HepG2 (cell line): ENCODE measurements around the gene IPP. TPM values are rescaled to one million over a fixed set of nuclear protein-coding genes. Genes with fewer than 3 reads are reported as not detected.

Experiments
- ERF ChIP-seq: IDR thresholded peaks from 2 replicates; pipeline ENCODE4 v1.6.1; 2018; ENCODE audit warnings: missing biosample characterization, missing genetic modification reagents
- KDM4B ChIP-seq: sonication (generic); formaldehyde crosslinking; IDR thresholded peaks from 2 replicates; pipeline ENCODE4 v1.4.0; 2020; ENCODE audit warnings: missing genetic modification reagents
- KLF12 ChIP-seq: sonication (generic); formaldehyde crosslinking; IDR thresholded peaks from 2 replicates; pipeline ENCODE4 v1.4.0; 2020; ENCODE audit warnings: missing genetic modification reagents, borderline replicate concordance
- MAFF ChIP-seq: IDR thresholded peaks from 2 replicates; pipeline ENCODE4 v1.6.1; 2011; ENCODE audit warnings: low read depth, low read length, improper control_type of control experiment
- MAFK ChIP-seq, 2 experiments: IDR thresholded peaks in 1 of 2; conservative IDR thresholded peaks in 1 of 2; 2 replicates each; pipeline ENCODE4 v1.6.1; 2011; ENCODE audit warnings: improper control_type of control experiment in 2 of 2, low read length in 2 of 2
- MXD4 ChIP-seq: IDR thresholded peaks from 2 replicates; pipeline ENCODE4 v1.6.1; 2016; ENCODE audit warnings: mild to moderate bottlenecking, missing biosample characterization, missing genetic modification reagents
- MXI1 ChIP-seq: IDR thresholded peaks from 3 replicates; pipeline ENCODE4 v1.6.1; 2012; ENCODE audit warnings: low read depth, low read length, inconsistent platforms, borderline replicate concordance
- NAIF1 ChIP-seq: sonication (generic); formaldehyde crosslinking; IDR thresholded peaks from 2 replicates; pipeline ENCODE4 v1.5.0; 2020; ENCODE audit warnings: mild to moderate bottlenecking, missing genetic modification reagents, borderline replicate concordance
- ONECUT2 ChIP-seq: sonication (generic); formaldehyde crosslinking; IDR thresholded peaks from 2 replicates; pipeline ENCODE4 v1.4.0; 2020; ENCODE audit warnings: missing genetic modification reagents
- PCBP2 ChIP-seq: fragments of 200-400 bp; formaldehyde crosslinking; optimal IDR thresholded peaks from 2 replicates; pipeline ENCODE3; 2018; ENCODE audit warnings: low read length, low read depth; ENCODE audit not compliant: poor library complexity, severe bottlenecking
- PHF20 ChIP-seq: sonication (generic); formaldehyde crosslinking; IDR thresholded peaks from 2 replicates; pipeline ENCODE4 v1.5.0; 2020; ENCODE audit warnings: mild to moderate bottlenecking, missing genetic modification reagents
- POLR2A ChIP-seq, 2 experiments: IDR thresholded peaks; 2 replicates each; pipeline ENCODE4 v1.6.1; 2011; ENCODE audit warnings: low read depth in 2 of 2, low read length in 2 of 2, mild to moderate bottlenecking in 1 of 2, moderate library complexity in 1 of 2; ENCODE audit not compliant: insufficient read depth in 1 of 2
- SRSF9 ChIP-seq: fragments of 200-400 bp; formaldehyde crosslinking; IDR thresholded peaks from 2 replicates; pipeline ENCODE4 v1.6.1; 2018; ENCODE audit warnings: borderline replicate concordance, mild to moderate bottlenecking, low read depth, low read length; ENCODE audit not compliant: insufficient read depth, poor library complexity, severe bottlenecking
- SRY ChIP-seq: sonication (generic); formaldehyde crosslinking; IDR thresholded peaks from 2 replicates; pipeline ENCODE4 v1.8.0; 2022; ENCODE audit warnings: mild to moderate bottlenecking, missing genetic modification reagents
- TBP ChIP-seq: sonication (generic); formaldehyde crosslinking; IDR thresholded peaks from 2 replicates; pipeline ENCODE4 v1.5.0; 2020; ENCODE audit warnings: missing genetic modification reagents
- ZBTB8A ChIP-seq: sonication (generic); formaldehyde crosslinking; IDR thresholded peaks from 2 replicates; pipeline ENCODE4 v1.4.0; 2020; ENCODE audit warnings: mild to moderate bottlenecking, low read depth, missing genetic modification reagents, borderline replicate concordance
- ZNF124 ChIP-seq: sonication (generic); formaldehyde crosslinking; IDR thresholded peaks from 2 replicates; pipeline ENCODE4 v1.4.0; 2020; ENCODE audit warnings: missing genetic modification reagents
- ZNF251 ChIP-seq: sonication (generic); formaldehyde crosslinking; IDR thresholded peaks from 2 replicates; pipeline ENCODE4 v1.9.0; 2021; ENCODE audit warnings: mild to moderate bottlenecking, missing genetic modification reagents
- ZNF264 ChIP-seq: sonication (generic); formaldehyde crosslinking; IDR thresholded peaks from 2 replicates; pipeline ENCODE4 v1.4.0; 2020; ENCODE audit warnings: missing genetic modification reagents
- ZNF280B ChIP-seq: sonication (generic); formaldehyde crosslinking; IDR thresholded peaks from 2 replicates; pipeline ENCODE4 v1.5.0; 2020; ENCODE audit warnings: missing genetic modification reagents, mild to moderate bottlenecking, borderline replicate concordance
- ZNF34 ChIP-seq: sonication (generic); formaldehyde crosslinking; IDR thresholded peaks from 2 replicates; pipeline ENCODE4 v1.4.0; 2020; ENCODE audit warnings: mild to moderate bottlenecking, missing genetic modification reagents, borderline replicate concordance
- ZNF432 ChIP-seq: sonication (generic); formaldehyde crosslinking; IDR thresholded peaks from 2 replicates; pipeline ENCODE4 v1.5.0; 2020; ENCODE audit warnings: missing genetic modification reagents, mild to moderate bottlenecking, borderline replicate concordance
- ZNF564 ChIP-seq: sonication (generic); formaldehyde crosslinking; IDR thresholded peaks from 2 replicates; pipeline ENCODE4 v1.8.1; 2023; ENCODE audit warnings: mild to moderate bottlenecking, missing genetic modification reagents
- ZNF746 ChIP-seq: sonication (generic); formaldehyde crosslinking; IDR thresholded peaks from 2 replicates; pipeline ENCODE4 v1.8.0; 2022; ENCODE audit warnings: mild to moderate bottlenecking, missing genetic modification reagents
- ZNF790 ChIP-seq: sonication (generic); formaldehyde crosslinking; IDR thresholded peaks from 2 replicates; pipeline ENCODE4 v1.8.0; 2022; ENCODE audit warnings: missing genetic modification reagents, mild to moderate bottlenecking, borderline replicate concordance
- polyA plus RNA-seq, 8 experiments: library from polyadenylated mRNA; depleted of rRNA in 3 of 8; stranded (reverse) in 7 of 8; unstranded in 1 of 8; fragments of >200 nt; fragmentation: Illumina TruSeq in 4 of 8; extraction: Trizol in 4 of 8; gene quantifications; 2 replicates each; pipeline versions ENCODE4 v1.2.1 to v1.2.3, GENCODE V29; 2011 to 2016; ENCODE audit warnings: low read depth in 4 of 8, missing spikeins in 1 of 8, mixed read lengths in 1 of 8; ENCODE audit not compliant: insufficient read depth in 1 of 8
- total RNA-seq, 5 experiments: library from RNA; depleted of rRNA; stranded (reverse); fragments of >200 nt; fragmentation: Illumina TruSeq; extraction: Trizol; gene quantifications; 2 replicates each; pipeline ENCODE4 v1.2.3, GENCODE V29; 2016; ENCODE audit warnings: low read depth in 1 of 5
- TF ChIP-seq, protein P1 (sequence below): sonication (generic); formaldehyde crosslinking; IDR thresholded peaks from 2 replicates; pipeline ENCODE4 v1.4.0; 2020; ENCODE audit warnings: mild to moderate bottlenecking, missing genetic modification reagents

IPP gene
- total and polyA plus RNA-seq, 2 of the 13 experiments (the other 11 are each of a cell fraction or from before 2014, with no cell fraction given) = 3.0 to 9.7 TPM

DNA sequence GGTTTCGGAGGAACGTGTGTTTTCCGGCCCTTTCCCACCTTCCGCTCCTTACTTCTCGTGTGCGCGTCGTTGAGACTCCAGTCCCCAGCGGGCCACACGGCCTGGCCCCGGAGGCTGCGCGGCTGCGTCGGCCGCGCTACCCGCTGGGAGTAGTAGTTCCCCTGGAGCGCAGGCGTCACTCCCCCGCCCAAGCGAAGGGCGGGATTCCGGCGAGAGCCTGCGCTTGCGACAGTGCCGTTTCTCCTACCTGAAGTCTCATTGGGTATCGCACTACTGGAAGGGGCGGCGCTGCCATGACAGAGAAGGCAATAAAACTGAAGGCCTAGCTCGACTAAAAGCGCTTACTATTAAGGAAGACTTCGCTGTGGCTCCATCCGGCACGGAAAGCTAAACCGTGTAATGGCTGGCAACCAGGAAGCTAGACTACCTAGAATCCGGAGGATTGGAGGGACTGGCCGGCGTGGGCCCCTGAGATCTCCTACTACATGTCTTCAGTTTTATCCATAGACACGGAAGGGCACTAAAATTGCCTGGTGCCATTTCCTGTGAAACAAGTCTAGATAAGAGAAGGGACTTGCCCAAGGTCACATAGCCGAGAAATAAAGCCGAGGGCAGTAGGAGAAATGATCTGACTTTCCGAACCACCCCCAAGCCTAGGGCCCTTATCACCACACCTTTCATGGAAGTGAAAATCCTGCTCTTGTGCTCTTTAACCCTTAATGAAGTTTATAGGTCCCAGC is 63.3 kb downstream of the IPP start (continued):
- TF ChIP-seq KDM4B (CRISPR knock-in tag) (no peak), SRSF9 (no peak), MXD4 (CRISPR knock-in tag) (peak; percentile 46; the same call in 1 of the 2 replicates), ZNF564 (CRISPR knock-in tag) (no peak), ONECUT2 (no peak), TBP (CRISPR knock-in tag) (0 out of 2 replicates have a peak, but pooled peaks have one; percentile 43), ERF (CRISPR knock-in tag) (peak; percentile 86), KLF12 (CRISPR knock-in tag) (no peak), MAFK (conservative IDR thresholded peaks at IDR 0.05 in 1 of 2, IDR thresholded peaks at IDR 0.05 in 1 of 2; ENCODE audit: low read length in 2 of 2) (0 out of 4 replicates have a peak, but pooled peaks of 1 of the 2 experiments have one; percentile 2), ZNF432 (CRISPR knock-in tag) (no peak), ZNF746 (CRISPR knock-in tag) (0 out of 2 replicates have a peak, but pooled peaks have one; percentile 3), ZNF124 (0 out of 2 replicates have a peak, but pooled peaks have one; percentile 26), ZNF34 (CRISPR knock-in tag) (no peak), ZNF251 (CRISPR knock-in tag) (no peak), SRY (CRISPR knock-in tag) (peak; percentile 32; the same call in 1 of the 2 replicates), ZNF280B (CRISPR knock-in tag) (no peak), ZNF790 (CRISPR knock-in tag) (no peak), PCBP2 (no peak), ZBTB8A (CRISPR knock-in tag) (no peak), PHF20 (CRISPR knock-in tag) (peak; percentile 61), MXI1 (peak; percentile 74; the same call in 2 of the 3 replicates), ZNF264 (no peak), NAIF1 (CRISPR knock-in tag) (peak; percentile 99), MAFF (0 out of 2 replicates have a peak, but pooled peaks have one; percentile 45), POLR2A (IDR thresholded peaks at IDR 0.05; ENCODE audit: insufficient read depth in 1 of 2, low read depth in 2 of 2, low read length in 2 of 2) (peak; percentile 93 to 99)
- TF ChIP-seq, protein P1, sequence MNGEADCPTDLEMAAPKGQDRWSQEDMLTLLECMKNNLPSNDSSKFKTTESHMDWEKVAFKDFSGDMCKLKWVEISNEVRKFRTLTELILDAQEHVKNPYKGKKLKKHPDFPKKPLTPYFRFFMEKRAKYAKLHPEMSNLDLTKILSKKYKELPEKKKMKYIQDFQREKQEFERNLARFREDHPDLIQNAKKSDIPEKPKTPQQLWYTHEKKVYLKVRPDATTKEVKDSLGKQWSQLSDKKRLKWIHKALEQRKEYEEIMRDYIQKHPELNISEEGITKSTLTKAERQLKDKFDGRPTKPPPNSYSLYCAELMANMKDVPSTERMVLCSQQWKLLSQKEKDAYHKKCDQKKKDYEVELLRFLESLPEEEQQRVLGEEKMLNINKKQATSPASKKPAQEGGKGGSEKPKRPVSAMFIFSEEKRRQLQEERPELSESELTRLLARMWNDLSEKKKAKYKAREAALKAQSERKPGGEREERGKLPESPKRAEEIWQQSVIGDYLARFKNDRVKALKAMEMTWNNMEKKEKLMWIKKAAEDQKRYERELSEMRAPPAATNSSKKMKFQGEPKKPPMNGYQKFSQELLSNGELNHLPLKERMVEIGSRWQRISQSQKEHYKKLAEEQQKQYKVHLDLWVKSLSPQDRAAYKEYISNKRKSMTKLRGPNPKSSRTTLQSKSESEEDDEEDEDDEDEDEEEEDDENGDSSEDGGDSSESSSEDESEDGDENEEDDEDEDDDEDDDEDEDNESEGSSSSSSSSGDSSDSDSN = peak; percentile 47; the same call in 1 of the 2 replicates
